ENCODE measurements around the gene RAB40C.
A peak's percentile ranks its signal among the peaks of the same experiment; 100 is the strongest.

Gene RAB40C, protein sequence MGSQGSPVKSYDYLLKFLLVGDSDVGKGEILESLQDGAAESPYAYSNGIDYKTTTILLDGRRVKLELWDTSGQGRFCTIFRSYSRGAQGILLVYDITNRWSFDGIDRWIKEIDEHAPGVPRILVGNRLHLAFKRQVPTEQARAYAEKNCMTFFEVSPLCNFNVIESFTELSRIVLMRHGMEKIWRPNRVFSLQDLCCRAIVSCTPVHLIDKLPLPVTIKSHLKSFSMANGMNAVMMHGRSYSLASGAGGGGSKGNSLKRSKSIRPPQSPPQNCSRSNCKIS

DNA sequence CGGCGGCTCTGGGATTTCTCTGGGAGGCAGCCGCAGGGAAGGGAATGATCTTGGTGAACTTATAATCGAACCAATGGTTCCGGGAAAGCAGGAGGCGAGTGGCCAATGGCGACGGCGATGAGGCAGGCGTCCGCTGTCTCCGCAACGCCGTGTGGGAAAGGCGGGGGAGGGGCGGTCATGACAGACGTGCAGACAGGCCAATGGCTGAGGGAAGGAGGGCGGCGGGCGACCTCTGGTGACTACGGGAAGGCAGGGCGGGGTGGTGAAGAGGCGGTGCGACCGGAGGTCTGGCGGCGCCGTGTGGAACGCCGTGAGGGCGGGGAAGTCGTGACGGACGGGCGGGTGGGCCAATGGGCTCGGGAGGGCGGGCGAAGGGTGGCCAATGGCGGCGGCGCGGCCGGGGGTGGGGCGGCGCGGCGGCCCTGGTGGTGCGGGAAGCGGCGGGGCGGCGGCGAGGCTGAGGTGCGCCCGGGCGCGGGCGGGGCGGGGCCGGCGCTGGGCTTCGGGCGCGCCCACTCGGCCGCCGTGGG lies at the start of gene RAB40C:
Gene RAB40C (plus strand): TSS at position 409 of the 530 bp plus-strand sequence. CDS start 226 bp downstream, outside the sequence.
- DNase-seq (ENCODE audit: low spot score): peak; percentile 96

DNA sequence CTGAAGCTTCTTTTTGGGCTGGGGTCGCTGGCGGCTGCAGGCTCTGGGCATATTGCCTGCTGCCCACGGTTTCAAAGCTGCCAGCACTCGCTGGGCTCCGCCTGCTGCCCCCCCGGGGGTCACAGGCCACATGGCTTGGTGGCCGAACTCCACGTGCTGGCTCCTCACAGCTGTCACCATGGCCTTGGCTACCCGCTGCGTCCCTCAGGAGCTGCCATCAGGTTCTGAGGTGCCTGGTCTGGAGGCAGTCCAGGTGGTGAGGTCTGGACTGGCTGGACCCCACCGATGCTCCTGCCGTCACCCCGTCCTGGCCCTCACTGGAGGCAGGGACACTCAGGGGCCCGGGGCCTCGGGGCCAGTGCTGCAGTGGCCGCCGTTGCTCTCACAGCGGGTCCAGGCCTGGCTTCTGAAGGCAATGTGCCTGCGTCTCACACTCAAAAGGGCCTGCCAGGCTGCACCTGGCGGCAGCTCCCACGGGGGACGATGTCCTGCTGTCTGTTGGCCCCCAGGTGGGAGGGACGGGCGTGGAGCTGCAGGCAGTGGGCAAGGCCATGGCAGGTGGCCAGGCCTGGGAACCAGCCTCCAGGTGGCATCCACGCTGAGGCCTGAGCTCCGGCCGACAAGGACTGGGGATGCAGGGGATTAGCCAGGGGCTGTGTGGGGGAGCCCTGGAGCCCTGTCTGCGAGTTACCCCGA lies 49.1 kb upstream of the RAB40C start:
- DNase-seq (ENCODE audit: low spot score): no peak

DNA sequence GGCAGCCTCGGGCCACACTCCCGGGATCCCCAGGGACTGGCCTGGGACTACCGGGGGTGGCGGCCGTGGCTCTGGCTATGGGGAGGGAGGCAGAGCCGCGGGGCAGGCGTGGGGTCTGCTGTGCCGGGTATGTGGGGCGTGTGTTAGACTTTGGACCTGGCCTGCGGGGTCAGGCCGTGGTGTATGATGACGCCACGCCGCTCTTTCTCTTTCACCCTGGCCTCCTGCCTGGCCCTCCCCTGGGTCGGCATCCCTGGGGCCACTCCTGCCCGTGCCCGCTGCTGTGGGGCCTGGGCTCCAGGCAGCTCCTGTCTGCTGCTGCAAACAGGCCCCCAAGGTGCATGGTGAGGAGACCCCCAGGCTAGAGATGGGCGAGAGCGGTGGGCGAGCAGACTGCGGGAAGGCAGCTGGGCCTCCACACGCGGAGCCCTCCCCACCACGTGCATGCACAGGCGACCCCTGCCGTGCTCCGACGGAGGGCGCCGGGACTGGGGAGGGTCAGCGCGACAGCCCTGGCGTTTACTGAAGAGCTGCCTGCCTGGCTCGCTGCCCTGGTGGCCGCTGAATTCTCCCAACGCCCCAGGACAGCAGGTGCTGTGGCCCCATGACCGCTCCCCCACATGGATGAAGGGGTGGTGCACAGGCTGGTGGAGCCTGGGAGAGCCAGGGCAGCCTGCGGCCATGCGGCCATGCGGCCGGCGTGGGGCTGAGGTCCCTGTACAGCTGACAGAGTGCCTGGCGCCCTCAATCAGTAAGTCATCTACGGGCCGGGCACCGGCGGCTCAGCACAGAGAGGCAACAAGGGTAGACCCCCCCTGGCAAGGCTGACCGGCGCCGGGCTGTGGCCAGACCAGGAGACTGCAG lies 46.3 kb upstream of the RAB40C start:
- DNase-seq (ENCODE audit: low spot score): no peak

DNA sequence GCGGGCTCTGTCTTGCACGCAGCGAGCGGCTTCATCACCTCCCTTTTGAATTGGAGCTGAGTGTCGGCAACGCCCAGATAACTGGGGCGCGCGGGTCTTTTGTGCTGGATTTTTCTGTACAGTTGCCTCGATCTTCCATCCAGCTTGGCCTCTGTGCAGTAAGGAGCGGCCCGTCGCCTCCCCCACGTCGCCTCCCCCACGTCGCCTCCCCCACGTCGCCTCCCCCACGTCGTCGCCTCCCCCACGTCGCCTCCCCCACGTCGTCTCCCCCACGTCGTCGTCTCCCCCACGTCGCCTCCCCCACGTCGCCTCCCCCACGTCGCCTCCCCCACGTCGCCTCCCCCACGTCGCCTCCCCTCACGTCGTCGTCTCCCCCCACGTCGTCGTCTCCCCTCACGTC lies 45.3 kb upstream of the RAB40C start:
- no peak for DNase-seq (ENCODE audit: low spot score)

DNA sequence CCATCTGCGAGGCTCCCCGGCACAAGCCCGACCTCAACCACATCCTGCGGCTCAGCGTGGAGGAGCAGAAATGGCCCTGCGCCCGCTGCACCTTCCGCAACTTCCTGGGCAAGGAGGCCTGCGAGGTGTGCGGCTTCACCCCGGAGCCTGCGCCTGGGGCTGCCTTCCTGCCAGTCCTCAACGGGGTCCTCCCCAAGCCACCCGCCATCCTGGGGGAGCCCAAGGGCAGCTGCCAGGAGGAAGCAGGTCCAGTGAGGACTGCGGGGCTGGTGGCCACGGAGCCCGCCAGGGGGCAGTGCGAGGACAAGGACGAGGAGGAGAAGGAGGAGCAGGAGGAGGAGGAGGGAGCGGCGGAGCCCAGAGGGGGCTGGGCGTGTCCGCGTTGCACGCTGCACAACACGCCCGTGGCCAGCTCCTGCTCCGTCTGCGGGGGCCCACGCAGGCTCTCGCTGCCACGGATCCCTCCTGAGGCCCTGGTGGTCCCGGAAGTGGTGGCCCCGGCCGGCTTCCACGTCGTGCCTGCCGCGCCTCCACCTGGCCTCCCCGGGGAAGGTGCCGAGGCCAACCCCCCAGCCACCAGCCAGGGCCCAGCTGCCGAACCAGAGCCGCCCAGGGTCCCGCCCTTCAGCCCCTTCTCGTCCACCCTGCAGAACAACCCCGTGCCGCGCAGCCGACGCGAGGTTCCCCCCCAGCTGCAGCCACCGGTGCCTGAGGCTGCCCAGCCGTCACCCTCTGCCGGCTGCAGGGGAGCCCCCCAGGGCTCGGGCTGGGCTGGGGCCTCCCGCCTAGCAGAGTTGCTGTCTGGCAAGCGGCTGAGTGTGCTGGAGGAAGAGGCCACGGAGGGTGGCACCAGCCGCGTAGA lies 42.7 kb upstream of the RAB40C start:
- no peak for DNase-seq (ENCODE audit: low spot score)

DNA sequence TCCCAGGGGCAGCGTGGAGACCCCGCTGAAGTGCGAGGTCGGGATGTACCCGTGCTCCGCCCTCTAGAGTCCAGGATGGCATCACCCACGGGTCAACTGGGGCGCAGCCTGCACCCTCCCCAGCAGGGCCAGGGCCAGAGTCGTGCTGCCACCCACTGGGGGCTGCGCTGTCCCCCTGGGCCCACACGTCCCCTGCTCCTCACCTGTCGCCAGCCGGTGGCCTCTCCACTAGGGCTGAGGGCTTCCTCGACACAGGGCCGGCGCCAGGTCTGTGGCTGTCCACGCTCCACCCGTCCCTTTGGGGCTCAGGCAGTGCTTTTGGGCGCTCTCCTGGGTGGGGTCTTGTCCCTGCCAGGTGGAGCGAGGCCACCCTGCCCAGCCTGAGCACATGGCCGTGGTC lies 41.3 kb upstream of the RAB40C start:
- DNase-seq (ENCODE audit: low spot score): no peak

DNA sequence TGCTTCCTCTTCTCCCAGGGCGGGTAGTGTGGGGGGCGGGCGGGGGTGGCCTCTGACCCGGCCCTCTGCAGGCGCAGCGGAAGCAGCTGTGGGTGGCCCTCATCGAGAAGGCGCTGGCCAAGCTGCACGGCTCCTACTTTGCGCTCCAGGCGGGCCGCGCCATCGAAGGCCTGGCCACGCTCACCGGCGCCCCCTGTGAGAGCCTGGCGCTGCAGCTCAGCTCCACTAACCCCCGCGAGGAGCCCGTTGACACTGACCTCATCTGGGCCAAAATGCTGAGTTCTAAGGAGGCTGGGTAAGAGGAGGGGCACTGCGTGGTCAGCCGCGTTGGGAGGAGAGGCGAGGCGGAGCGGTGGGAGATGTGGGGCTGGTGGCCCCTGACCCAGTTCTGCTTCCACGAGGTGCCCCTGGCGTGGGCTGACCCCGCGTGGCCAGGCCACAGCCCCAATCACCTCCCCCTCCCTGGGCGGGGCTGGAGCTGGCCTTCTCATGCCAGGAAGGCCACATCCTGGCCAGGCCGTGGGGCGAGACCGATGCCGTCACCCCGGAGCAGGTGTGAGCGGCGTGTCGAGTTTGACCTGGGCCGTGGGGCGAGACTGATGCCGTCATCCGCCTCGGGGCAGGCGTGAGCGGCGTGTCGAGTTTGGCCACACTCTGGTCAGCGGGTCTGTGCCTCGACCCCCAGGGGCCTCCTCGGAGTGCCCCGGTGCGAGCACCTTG lies 40.2 kb upstream of the RAB40C start:
- DNase-seq (ENCODE audit: low spot score): no peak

DNA sequence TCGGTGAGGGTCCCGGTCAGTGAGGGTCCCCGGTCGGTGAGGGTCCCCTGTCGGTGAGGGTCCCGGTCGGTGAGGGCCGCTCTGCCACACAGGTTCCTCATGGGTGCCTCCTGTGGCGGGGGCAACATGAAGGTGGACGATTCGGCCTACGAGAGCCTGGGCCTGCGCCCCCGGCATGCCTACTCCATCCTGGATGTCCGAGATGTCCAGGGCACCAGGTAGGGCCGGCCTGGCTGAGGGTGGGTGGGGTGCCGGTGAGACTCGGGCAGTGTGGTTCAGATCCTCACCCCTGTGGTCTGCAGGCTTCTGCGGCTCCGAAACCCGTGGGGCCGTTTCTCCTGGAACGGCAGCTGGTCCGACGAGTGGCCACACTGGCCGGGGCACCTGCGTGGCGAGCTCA lies 38.7 kb upstream of the RAB40C start:
- no peak for DNase-seq (ENCODE audit: low spot score)

DNA sequence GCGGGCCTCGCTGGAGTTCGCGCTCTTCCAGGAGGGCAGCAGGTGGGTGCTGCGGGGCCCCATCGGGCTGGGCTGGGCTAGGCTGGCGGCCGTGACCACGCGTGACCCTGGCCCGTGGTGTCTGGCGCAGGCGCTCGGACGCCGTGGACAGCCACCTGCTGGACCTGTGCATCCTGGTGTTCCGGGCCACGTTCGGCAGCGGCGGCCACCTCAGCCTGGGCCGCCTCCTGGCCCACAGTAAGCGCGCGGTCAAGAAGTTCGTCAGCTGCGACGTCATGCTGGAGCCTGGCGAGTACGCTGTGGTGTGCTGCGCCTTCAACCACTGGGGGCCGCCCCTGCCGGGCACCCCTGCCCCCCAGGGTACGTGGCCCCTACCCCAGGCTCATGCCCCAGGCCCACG lies 37.7 kb upstream of the RAB40C start:
- DNase-seq (ENCODE audit: low spot score): no peak

DNA sequence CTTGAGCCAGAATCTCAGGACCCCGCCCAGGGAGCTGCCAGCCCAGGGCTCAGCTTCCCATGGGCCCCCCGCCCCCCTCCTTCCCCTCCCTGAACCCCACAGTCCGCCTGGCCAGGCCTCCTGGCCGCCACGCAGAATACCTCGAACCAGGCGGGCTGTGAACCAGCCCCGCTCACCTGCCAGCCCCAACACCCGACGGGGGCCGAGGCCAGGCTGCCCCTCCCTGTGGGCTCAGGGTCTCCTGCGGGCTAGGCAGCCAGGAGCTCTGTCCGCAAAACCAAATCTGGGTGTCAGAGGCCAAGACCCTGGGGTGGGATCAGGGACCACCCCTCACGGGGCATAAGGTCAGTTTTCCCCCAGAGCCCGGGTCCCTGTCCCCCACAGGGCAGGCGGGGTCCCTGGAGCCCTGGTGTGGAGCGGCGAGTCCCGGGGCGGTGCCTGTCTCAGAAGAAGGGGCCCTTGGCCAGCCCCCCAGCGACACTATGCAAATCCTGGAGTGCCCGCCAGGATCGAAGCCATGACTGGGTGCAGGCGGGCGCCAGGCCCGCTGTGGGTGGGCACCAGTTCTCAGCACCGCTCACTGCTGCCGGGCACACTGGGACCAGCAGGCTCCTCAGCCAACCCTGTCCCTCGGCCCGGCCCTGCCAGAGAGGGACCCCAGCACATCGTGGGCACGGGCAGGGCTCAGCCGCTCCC lies 36.1 kb upstream of the RAB40C start:
- DNase-seq (ENCODE audit: low spot score): no peak

DNA sequence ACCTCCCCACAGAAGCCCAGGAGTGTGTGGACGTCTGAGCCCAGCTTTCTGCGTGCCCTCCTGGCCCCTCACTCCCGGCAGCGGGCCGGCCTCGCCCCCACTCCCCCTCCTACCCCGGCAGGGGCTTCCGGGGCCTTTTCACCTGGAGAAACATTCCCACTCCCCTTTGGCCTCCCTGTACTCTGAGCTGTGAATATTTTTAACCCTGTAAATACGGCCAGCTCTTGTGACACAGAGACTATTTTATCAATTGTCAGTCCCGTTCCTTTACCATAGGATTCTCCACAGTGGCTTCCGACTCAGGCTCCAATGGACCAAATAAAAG lies 35.6 kb upstream of the RAB40C start:
- no peak for DNase-seq (ENCODE audit: low spot score)

DNA sequence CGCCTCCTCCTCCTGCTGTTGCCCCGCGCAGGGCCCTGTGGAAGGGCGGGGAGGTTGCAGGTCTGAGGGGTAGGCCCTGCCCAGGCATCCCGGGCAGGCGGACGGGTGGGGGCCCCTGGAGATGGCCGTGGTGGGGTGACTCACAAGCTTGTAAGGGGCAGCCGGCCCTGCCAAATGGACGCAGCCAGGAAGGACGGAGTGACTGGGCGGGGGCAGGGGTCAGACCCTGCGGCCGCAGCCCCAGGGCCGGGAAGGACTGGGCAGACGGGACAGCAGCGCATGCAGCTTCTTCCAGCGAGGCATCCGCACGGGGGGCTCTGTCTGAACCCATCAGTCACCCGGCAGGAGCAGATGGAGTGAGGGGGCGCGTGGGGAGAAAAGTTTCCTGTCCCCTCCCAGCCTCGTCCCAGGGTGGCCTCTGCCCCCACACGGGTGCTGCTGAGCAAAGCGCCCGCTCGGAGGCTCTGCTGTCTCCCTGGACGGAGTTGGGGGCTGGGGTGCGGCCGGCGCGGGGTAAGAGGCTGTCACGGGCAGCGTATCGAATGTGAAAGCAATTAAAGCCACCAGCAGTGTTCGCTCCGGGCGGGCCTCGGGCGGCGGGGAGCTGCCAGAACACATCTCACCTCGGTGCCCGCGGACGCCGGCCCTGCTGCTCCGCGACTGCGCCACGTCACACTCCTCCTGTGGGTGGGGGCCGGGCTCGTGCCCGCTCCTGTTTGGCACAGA lies 35.1 kb upstream of the RAB40C start:
- no peak for DNase-seq (ENCODE audit: low spot score)

DNA sequence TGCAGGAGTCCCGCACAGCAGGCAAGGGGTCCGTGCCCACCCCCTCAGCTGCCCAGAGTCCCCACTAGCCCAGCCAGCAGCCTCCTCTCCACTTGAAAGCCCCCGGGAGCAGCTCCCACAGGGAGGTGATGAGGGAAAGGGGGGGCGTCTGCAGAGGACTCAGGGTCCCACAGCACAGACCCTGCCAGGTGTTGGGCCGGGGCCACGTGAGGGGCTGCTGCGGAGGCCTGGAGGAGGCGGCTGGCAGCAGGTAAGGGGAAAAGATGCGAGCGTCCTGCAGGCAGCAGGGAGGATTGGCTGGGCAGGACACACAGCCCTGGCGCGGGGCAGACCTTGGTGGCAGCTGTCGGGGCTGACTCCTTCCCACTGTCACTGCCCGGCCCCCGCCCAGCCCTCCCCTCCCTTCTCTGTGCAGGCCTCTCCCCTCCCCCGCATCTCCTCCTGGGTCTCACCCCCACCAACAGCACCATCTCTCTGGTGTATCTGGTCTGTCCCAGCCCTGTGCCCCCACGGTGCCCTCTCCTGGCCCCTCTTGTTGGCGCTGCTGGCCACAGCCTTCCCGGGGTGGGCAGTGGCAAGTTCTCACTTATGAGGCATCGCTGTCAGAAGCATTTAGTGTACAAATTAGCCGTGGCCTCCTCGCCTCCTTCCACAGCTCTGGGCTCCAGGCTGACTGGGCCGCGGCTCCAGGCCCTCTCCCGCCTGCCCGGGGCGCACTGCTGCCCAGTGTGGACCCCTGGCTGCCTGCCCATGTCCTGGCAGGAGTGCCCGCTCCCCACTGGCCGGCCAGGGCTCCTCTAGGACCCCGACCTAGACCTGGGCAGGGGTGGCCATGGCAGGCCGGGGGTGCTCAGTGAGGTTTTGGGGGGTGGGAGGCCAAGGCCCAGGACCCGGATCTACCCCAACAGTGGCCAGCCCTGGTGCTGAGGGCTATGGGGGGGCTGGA lies 34.1 kb upstream of the RAB40C start:
- DNase-seq (ENCODE audit: low spot score): no peak

DNA sequence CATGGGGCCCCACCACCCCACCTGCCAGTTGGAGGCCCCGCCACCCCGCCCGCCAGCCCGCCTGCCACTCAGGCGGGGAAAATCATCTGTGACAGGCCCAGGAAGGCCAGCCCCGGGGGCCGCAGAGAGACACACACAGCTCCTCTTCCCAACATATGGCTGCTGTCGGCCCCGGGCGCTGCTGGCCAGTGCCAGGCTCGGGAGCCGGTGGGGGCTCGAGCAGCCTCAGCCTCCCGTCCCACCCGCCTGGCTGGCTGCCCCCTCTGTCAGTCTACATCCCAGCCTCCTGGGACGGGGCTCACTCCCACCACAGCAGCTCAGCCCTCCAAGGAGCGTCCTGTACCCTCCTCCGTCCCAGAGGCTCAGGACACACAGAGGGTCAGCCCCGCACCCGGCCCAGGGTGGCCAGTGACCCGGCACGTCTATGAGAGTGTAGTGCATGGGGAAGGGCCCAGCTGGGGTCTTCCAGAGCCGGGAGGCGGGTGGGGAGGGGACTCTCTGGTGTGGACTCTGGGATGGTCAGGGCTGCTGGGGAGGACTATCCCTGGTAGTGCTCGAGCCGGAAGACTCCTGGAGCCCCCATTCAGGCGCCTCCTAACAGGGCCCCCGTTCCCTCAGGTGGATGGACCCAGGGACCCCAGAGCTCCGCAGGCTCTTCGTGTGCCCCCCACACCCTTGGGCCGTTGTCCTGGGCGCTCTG lies 33.2 kb upstream of the RAB40C start:
- DNase-seq (ENCODE audit: low spot score): no peak

DNA sequence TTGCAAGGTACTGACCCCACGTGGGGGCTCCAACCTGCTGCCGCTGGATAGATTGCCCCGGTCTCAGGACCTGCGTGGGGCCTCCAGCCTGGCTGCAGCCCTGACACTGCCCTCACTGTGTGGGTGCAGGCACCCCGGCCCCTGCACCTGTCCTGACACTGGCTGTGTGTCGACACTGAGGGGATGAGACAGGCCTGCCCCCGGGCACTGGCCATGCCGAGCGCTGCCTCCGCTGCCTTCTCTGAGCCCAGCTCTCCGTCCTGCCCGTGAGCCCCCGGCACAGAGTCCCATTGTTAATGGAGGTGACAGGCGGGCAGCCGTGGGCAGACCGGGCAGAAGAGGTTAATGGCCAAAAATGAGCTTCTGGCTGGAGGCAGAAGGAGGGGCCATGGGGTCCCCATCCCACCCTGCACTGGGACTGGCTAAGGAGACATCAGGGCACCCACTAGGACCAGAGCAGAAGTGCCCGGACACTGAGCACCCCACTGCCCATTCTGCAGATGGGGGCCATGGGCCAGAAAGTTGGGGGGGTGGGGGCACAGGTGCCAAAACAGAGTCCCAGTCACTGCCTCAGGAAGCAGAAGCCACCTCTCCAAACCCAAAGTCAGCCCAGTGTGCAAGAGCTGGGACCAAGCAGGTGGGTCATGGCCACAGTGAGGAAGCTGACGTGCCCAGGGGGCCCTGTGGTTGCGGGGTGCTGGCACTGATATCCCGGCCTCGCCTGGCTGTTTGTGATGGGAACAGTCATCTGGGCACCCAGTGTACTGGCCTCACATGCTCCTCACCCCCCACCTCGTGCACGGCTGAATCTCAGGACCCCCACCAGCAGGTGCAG lies 32.2 kb upstream of the RAB40C start:
- DNase-seq (ENCODE audit: low spot score): no peak

DNA sequence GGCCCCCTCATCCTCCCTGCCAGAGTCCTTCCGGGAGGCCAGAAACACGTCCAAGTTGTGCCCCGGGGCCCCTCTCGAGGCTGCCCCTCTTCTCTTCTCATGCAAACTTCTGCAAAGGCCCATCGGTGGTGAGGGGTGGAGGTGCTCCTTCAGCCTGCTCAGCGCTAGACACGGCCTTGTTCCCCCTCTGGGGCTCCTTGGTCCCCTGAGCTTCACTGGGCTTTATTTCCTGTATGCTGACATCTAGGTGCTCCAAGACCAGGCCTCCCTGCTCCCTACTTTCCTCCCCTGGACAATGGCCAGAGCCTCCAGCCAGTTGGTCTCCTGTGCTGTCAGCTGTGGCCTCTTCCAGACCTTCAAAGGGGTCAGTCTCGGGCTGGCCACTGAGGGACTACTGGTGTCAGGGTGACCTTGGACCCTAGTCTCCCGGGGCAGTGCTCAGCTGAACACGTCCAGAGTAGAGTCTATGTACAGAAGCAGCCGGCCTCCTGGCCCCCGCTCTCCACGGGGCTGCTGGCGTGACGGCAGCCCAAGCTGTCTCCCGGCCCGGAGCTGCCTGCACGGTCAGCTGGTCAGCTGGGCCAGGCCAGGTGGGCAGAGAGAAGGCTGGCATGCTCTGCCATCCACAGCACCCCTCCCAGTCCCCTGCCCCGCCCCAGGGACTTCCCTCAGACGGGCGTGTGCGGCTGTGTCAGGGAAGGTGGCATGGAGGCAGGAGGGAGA lies 31.4 kb upstream of the RAB40C start:
- no peak for DNase-seq (ENCODE audit: low spot score)

DNA sequence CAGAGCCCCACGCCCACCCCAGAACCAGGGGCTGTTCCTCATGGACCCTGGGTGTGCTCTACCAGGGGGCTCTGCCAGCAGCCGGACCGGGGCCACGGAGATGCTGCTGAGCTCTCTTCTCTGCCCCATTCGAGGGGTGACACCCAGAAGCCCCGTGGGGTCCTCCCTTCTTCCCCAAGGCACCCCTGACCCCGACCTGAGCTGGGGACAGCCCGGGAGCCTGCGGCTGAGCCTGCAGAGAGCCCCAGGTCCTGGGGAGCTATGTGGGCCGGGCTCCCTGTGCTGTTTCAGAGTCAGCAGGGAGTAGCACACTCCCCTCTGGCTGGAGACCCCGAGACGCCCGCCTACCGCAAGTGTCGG lies 30.9 kb upstream of the RAB40C start:
- DNase-seq (ENCODE audit: low spot score): no peak

Measured in kidney capillary endothelial cell (primary cell).